NCI-H510A (cell line): ENCODE measurements around the gene CHADL.

Source experiments
- DNase-seq: peaks from one replicate; lab custom pipeline; 2025; lab: John Stamatoyannopoulos, UW

CHADL gene

GRCh38 chr22:41230401-41230785 lies 10.3 kb downstream of the CHADL start:
- DNase-seq, result no peak

- no peak for DNase-seq
Measured at GRCh38 chr22:41229730-41230400, 10.9 kb downstream of the CHADL start.

DNA sequence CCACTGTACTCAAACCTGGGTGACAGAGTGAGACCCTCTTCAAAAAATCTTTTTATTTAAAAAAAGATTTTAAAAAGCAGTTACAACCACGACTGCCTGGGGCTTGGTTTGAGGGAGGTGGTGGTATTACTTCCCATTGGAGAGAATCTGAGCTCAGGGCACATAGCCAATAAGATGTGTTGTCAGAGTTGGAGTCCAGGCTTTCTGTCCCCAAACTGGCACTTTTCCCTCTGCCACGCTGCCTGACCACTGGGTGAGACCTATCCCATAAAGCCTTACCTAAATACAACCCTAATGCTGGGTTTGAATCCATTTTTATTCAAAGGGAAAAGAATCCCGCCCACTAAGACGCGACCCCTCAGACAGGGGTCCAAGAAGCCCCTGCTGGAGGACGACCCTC lies 11.5 kb downstream of the CHADL start:
- DNase-seq, result no peak

DNA sequence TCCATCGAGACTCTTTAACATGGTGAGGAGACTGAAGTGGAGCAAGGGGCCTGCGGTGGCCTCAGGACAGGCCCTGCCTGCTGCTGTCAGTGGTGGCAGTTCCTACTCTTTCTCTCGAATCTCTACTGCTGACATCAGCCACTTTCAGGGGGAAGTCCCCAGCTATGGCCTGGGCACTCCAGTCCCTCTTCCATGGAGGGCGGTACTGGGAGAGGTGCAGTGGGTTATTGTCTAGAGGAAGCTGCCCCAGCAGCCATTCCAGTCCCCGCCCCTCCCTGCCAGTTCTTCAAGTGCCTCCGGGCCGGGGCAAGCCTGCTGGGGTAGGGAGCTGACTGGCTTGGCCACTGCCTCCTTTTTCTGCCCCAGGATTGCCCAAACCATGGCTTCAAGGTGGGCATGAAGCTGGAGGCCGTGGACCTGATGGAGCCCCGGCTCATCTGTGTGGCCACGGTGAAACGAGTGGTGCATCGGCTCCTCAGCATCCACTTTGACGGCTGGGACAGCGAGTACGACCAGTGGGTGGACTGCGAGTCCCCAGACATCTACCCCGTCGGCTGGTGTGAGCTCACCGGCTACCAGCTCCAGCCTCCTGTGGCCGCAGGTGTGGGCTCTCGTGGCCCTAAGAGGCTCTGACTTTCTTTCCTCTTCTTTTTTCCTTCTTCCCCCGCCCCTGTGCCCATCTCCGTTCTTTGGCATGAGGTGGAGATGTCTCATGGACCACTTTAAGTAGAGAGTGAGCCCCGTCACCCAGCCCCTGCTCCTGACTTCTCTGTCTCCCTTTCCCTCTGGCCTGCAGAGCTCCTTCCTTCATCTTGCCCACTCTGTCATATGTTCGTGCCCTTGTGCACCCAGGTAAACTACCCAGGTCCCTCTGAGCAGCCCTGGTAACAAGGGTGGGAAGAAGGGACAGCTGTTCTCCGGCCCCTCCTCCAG lies 13.7 kb downstream of the CHADL start:
- no peak for DNase-seq

DNA sequence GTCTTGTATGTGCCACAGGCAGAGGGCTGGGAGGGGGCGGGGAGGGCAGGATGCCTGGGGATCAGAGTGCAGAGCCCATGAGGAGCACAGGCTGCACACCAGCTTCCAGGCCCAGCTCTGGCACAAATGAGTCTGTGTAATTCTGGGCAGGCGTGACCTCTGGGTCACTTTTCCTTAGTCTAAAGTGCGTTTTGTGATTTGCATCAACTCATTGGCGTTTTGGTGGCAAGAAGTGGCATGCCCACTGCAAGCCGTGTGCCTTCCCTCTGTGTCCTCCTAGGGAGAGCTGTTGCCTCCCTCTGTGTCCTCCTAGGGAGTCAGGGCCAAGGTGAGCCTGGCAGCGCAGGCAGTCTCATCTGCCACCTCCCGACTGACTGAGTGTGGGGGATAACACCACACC lies 17.2 kb downstream of the CHADL start:
- no peak for DNase-seq

GRCh38 chr22:41222846-41223507 lies 17.8 kb downstream of the CHADL start:
- no peak for DNase-seq

- peak; percentile 39 for DNase-seq
Measured at GRCh38 chr22:41217553-41218157, 23.1 kb downstream of the CHADL start.

- DNase-seq, result no peak
Measured at GRCh38 chr22:41216984-41217383, 23.7 kb downstream of the CHADL start.

DNA sequence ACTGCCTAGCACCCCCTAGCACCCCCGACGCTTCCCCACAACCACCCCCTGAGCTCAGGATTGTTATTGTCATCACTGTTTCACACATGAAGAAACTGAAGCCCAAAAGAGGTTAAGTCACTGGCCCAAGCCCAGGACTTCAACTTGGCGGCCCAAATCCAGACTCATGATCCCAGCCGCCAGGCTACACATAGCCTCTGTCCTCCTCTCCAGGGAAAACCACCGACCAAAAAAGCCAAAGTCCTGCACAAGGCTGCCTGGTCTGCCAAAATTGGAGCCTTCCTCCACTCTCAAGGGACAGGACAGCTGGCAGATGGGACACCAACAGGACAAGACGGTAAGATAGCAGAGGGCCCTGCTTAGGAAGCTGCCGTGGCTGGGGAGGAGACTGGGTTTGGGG lies 24.8 kb downstream of the CHADL start:
- no peak for DNase-seq

DNA sequence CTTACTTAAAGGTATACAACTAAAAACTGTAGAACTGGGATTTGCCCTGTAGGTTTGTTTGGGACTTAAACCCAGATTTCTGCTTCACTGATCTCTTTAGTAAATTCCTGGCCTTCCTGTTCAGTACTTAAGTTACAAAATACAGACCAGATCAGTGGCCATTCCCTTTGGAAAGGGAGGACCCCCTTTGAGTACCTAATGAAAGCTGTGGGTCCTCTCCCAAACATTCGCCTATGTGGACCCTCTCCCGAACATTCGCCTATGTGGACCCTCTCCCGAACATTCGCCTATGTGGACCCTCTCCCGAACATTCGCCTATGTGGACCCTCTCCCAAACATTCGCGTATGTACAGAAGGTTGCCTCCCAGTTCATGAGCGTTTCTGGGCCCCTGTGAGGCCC lies 25.3 kb downstream of the CHADL start:
- DNase-seq, result no peak

- DNase-seq, result no peak
Measured at GRCh38 chr22:41206719-41207118, 34.0 kb downstream of the CHADL start.

GRCh38 chr22:41204992-41205900 lies 35.5 kb downstream of the CHADL start, which contains the start of gene L3MBTL2:
Gene L3MBTL2 (plus strand): TSS chr22:41205312. CDS start chr22:41205363, 51 bp downstream.
- peak; percentile 89 for DNase-seq

GRCh38 chr22:41204066-41204465 lies 36.7 kb downstream of the CHADL start:
- DNase-seq, result no peak

DNA sequence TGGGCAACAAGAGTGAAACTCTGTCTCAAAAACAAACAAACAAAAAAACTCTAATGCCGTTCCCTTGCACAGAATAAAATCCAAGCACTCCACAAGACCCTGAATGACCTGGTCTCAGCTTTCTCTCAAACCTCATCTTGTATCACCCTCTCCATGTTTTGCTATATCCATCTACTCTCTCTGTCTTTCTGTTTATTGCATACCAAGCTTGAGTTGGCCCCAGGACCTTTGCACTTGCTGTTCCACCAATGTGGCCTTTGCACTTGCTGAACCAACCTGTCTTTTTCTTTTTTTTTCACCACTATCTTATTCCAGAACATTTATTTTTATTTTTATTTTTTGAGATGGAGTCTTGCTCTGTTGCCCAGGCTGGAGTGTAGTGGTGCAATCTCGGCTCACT lies 37.6 kb downstream of the CHADL start:
- no peak for DNase-seq

GRCh38 chr22:41201141-41201540 lies 39.6 kb downstream of the CHADL start:
- DNase-seq, result no peak

- no peak for DNase-seq
Measured at GRCh38 chr22:41198027-41198580, 42.6 kb downstream of the CHADL start.

DNA sequence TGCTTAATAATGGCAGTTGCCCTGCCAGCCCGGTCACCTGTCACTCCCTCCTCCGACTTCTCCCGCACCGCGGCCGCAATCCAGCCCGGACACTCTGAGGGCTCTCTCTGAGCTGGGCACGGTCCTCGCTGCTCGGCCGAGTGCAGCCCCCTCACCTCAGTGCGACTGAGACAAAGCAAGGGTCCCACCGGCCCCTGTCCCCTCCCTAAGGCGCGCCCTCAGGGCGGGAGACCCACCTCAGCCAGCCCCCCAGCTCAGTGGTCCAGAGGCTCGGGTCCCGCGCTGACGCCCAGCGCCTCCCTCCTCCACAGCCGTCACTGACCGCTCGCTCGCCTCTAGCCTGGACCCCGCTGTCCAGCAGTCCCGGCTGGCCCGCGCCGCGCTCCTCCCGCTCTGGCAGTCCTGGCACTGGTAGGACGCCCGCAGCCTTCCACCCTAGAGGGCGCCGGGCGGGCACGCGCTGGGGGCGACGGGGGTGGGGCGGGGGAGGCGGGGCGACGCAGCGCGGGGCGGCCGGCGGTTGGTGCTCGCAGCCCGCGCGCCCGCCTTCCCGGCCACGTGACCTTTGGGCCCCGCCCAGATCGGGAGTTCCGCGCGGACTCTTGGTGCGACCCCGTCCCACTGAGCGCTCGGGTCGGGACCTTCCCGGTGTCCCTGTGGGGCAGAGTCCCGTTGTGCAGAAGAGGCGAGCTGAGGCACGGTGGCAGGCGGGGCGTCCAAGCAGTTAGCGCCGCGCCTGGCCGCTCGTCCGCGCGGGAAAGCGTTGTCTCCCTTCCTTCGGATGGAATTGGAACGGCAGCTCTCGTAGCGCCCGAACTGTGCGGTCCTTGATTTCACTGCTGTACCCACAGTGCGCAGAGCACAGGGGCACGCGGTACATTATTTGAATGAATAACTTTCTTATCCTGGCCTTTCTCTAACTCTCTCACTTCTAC lies 43.4 kb downstream of the CHADL start:
- DNase-seq, result peak; percentile 55

DNA sequence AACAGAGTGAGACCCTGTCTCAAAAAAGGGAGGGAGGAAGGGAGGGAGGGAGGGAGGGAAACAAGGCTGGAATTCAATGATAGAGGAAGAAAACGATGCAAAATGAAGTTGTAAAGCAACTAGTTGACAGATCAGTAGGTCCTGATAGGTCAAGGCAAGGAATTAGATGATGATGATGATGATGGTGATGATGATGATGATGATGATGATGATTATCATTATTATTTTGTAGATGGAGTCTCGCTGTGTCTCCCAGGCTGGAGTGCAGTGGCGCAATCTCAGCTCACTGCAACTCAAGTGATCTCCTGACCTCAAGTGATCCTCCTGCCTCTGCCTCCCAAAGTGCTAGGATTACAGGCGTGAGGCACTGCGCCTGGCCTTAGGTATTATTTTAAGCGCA lies 46.9 kb downstream of the CHADL start:
- DNase-seq, result no peak

- DNase-seq, result no peak
Measured at GRCh38 chr22:41191467-41191866, 49.3 kb downstream of the CHADL start.

DNA sequence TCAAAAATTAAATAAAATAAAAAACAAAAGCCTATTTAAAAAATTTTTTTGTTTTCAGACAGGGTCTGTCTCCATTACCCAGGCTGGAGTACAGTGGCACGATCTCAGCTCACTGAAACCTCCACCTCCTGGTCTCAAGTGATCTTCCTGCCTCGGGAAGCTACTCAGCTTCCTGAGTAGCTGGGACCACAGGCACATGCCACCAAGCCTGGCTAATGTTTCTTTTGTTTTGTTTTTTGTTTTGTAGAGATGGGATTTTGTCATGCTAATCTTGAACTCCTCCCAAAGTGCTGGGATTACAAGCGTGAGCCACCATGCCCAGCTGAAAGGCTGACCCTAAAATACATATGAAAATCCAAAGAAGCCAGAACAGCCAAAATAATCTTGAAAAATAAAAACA lies 56.1 kb downstream of the CHADL start:
- no peak for DNase-seq
